Tibial nerve (tissue), 4 donors: Measurements from ENCODE around the gene MON1B. TPM values are rescaled to one million over a fixed set of nuclear protein-coding genes. Genes with fewer than 3 reads are reported as not detected.

Source experiments
- DNase-seq, 2 donors: peaks; one replicate each; pipeline ENCODE4 v3.0.0-alpha.2; 2019; ENCODE audit warnings: low spot score in 2 of 2
- H3K27ac ChIP-seq, 4 donors: fragments of 200-600 bp; sonication (generic) in 3 of 4; one replicate each; pipeline ENCODE4 v1.5.1; 2017 to 2019; ENCODE audit warnings: mild to moderate bottlenecking in 1 of 4
- H3K27me3 ChIP-seq, 2 donors: fragments of 200-600 bp; sonication (generic) in 1 of 2; one replicate each; pipeline versions ENCODE4 v1.5.1 to v1.6.0; 2017 to 2019
- H3K36me3 ChIP-seq, 3 donors: fragments of 200-600 bp; sonication (generic); one replicate each; pipeline ENCODE4 v1.5.1; 2018 to 2019
- H3K4me1 ChIP-seq, 4 donors: fragments of 200-600 bp; sonication (generic) in 3 of 4; one replicate each; pipeline ENCODE4 v1.5.1; 2017 to 2019
- H3K4me3 ChIP-seq, 4 donors: fragments of 200-600 bp; sonication (generic) in 3 of 4; one replicate each; pipeline ENCODE4 v1.5.1; 2017 to 2019; ENCODE audit warnings: mild to moderate bottlenecking in 1 of 4, moderate library complexity in 1 of 4
- H3K9me3 ChIP-seq, 4 donors: fragments of 200-600 bp; sonication (generic) in 3 of 4; one replicate each; pipeline ENCODE4 v1.5.1; 2017 to 2019
- CTCF ChIP-seq, 5 experiments: fragments of 200-600 bp in 3 of 5; fragments of 450-650 bp in 2 of 5; sonication (generic) in 3 of 5; IDR thresholded peaks; one replicate each; pipeline ENCODE4 v1.5.1; 2016 to 2019; ENCODE audit warnings: antibody characterized with exemption in 5 of 5, mild to moderate bottlenecking in 3 of 5, moderate library complexity in 2 of 5
- EP300 ChIP-seq, 2 donors: sonication (generic); formaldehyde crosslinking; IDR thresholded peaks; one replicate each; pipeline ENCODE4 v1.6.1; 2017; ENCODE audit warnings: antibody characterized with exemption in 2 of 2, mild to moderate bottlenecking in 1 of 2
- POLR2A ChIP-seq, 2 donors: fragments of 450-650 bp; IDR thresholded peaks; one replicate each; pipeline ENCODE4 v1.6.1; 2017; ENCODE audit warnings: antibody characterized with exemption in 2 of 2, mild to moderate bottlenecking in 2 of 2, moderate library complexity in 2 of 2
- WGBS, 2 donors: methylation state at CpG; one replicate each; pipeline ENCODE4 v1.1.5; 2018; 5-methylcytosine and 5-hydroxymethylcytosine counted together
- total RNA-seq, 4 donors: library from RNA; depleted of rRNA; stranded (reverse); fragments of >200 nt; gene quantifications; one replicate each; pipeline ENCODE4 v1.1.0, GENCODE V29; 2016

MON1B gene
- total RNA-seq, 4 donors from 2014 or later, result 30.6 to 38.4 (median 34.0) TPM

GRCh38 chr16:77190190-77190477 lies 856 bp upstream of the MON1B start:
- Histone ChIP-seq H3K4me1 (peaks cover 0 to 33% (median 15%) of the 10 kb centered on the region in 4 donors), H3K36me3 (peaks cover 0 to 23% (median 0%) of the 10 kb centered on the region in 3 donors), H3K9me3 (no peaks in the 10 kb centered on the region), H3K4me3 (peak overlapping the region; percentile 65 to 96 (median 86)), H3K27ac (peak overlapping the region; percentile 93 to 99 (median 94)), H3K27me3 (peaks cover 0 to 3% of the 10 kb centered on the region in 2 donors)
- DNase-seq, result no peak
- TF ChIP-seq POLR2A (IDR thresholded peaks at IDR 0.05) (no peak), CTCF (IDR thresholded peaks at IDR 0.05) (no peak), EP300 (IDR thresholded peaks at IDR 0.05) (no peak)
- 0 to 2% methylated on average over 11 to 19 of the region's 19 CpGs for WGBS, 2 donors

- H3K27me3 ChIP-seq, result no peaks in the 10 kb centered on the region
- peak overlapping the region; percentile 65 to 96 (median 92) for H3K4me3 ChIP-seq
- peaks cover 0 to 36% (median 0%) of the 10 kb centered on the region in 3 donors for H3K36me3 ChIP-seq
- TF ChIP-seq POLR2A (IDR thresholded peaks at IDR 0.05) (no peak), CTCF (IDR thresholded peaks at IDR 0.05) (no peak), EP300 (IDR thresholded peaks at IDR 0.05) (no peak)
- WGBS, 2 donors, result 6 to 7% methylated on average over 24 of the region's 24 CpGs
- no peak for DNase-seq
- no peaks in the 10 kb centered on the region for H3K9me3 ChIP-seq
- peaks cover 0 to 33% (median 15%) of the 10 kb centered on the region in 4 donors for H3K4me1 ChIP-seq
- peak overlapping the region; percentile 93 to 99 (median 94) for H3K27ac ChIP-seq
These were observed 424 bp downstream of the MON1B start for GRCh38 chr16:77191259-77191969.

- no peak for DNase-seq
- Histone ChIP-seq H3K9me3 (no peaks in the 10 kb centered on the region), H3K4me1 (peaks cover 0 to 33% (median 15%) of the 10 kb centered on the region in 4 donors), H3K36me3 (peaks cover 0 to 56% (median 0%) of the 10 kb centered on the region in 3 donors), H3K4me3 (no peak overlapping the region), H3K27me3 (no peaks in the 10 kb centered on the region), H3K27ac (no peak overlapping the region)
- TF ChIP-seq POLR2A (IDR thresholded peaks at IDR 0.05) (no peak), EP300 (IDR thresholded peaks at IDR 0.05) (no peak), CTCF (IDR thresholded peaks at IDR 0.05) (no peak)
- WGBS, 2 donors, result 89 to 97% methylated on average over 4 to 13 of the region's 13 CpGs
These were observed 2.4 kb downstream of the MON1B start for GRCh38 chr16:77193377-77193776.

GRCh38 chr16:77194295-77195231 lies 3.6 kb downstream of the MON1B start:
- peaks cover 0 to 68% (median 0%) of the 10 kb centered on the region in 3 donors for H3K36me3 ChIP-seq
- 94 to 98% methylated on average over 28 to 29 of the region's 48 CpGs for WGBS, 2 donors
- peaks cover 0 to 33% (median 15%) of the 10 kb centered on the region in 4 donors for H3K4me1 ChIP-seq
- no peak overlapping the region for H3K4me3 ChIP-seq
- TF ChIP-seq CTCF (IDR thresholded peaks at IDR 0.05), result no peak
- no peak for TF ChIP-seq EP300 (IDR thresholded peaks at IDR 0.05)
- no peak for TF ChIP-seq POLR2A (IDR thresholded peaks at IDR 0.05)
- no peaks in the 10 kb centered on the region for H3K27me3 ChIP-seq
- H3K9me3 ChIP-seq, result no peaks in the 10 kb centered on the region
- no peak overlapping the region for H3K27ac ChIP-seq
- DNase-seq, result no peak
